Nephron (organoid): ENCODE data around the gene SCN4B.

Experiments used
- H3K27ac Mint-ChIP-seq, 3 experiments: 2 replicates each; pipeline ENCODE4 v1.8.0; 2020; ENCODE audit warnings: mixed read lengths in 3 of 3, mild to moderate bottlenecking in 2 of 3, moderate library complexity in 1 of 3
- H3K27me3 Mint-ChIP-seq: 2 replicates; pipeline ENCODE4 v1.8.0; 2021; ENCODE audit warnings: low read depth, mild to moderate bottlenecking, moderate library complexity, mixed read lengths
- H3K36me3 Mint-ChIP-seq: 2 replicates; pipeline ENCODE4 v1.8.0; 2020; ENCODE audit warnings: low read depth, mixed read lengths
- H3K4me1 Mint-ChIP-seq: 2 replicates; pipeline ENCODE4 v1.8.0; 2020; ENCODE audit warnings: mixed read lengths
- H3K4me3 Mint-ChIP-seq, 3 experiments: 2 replicates each; pipeline ENCODE4 v1.8.0; 2020; ENCODE audit warnings: mild to moderate bottlenecking in 3 of 3, mixed read lengths in 3 of 3, moderate library complexity in 2 of 3
- H3K9me3 Mint-ChIP-seq: 2 replicates; pipeline ENCODE4 v1.8.0; 2020; ENCODE audit warnings: mixed read lengths
- TF ChIP-seq, protein P1 (sequence below), 3 experiments: fragments of 200-600 bp; sonication (generic); IDR thresholded peaks; one replicate each; pipeline ENCODE4 v1.5.0; 2021; ENCODE audit warnings: antibody characterized with exemption in 3 of 3; ENCODE audit not compliant: unreplicated experiment in 3 of 3

Gene SCN4B

DNA sequence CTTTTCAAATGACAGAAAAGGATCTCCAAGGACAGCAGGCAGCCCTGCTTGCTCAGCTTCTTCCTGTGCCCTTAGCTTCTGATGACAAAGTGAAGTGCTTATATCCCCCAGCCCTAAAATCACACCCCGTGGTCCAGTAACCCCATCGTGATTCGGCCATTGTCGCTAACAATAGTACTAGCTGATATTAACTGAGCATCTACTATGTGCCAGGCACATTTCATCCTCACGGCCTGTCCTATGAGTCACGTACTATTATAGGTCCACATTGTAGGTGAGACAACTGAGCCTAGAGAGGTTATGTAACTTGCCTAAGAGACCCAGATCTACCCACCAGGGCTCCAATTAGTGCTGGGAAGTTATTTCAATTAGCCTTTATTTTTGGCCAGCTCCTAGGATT lies 6.1 kb downstream of the SCN4B start:
- H3K27me3 Mint-ChIP-seq: peaks cover 85% of the 10 kb centered on the region
- peak overlapping the region; percentile 82 to 87 (median 83) for H3K4me3 Mint-ChIP-seq
- TF ChIP-seq, protein P1, sequence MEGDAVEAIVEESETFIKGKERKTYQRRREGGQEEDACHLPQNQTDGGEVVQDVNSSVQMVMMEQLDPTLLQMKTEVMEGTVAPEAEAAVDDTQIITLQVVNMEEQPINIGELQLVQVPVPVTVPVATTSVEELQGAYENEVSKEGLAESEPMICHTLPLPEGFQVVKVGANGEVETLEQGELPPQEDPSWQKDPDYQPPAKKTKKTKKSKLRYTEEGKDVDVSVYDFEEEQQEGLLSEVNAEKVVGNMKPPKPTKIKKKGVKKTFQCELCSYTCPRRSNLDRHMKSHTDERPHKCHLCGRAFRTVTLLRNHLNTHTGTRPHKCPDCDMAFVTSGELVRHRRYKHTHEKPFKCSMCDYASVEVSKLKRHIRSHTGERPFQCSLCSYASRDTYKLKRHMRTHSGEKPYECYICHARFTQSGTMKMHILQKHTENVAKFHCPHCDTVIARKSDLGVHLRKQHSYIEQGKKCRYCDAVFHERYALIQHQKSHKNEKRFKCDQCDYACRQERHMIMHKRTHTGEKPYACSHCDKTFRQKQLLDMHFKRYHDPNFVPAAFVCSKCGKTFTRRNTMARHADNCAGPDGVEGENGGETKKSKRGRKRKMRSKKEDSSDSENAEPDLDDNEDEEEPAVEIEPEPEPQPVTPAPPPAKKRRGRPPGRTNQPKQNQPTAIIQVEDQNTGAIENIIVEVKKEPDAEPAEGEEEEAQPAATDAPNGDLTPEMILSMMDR (IDR thresholded peaks at IDR 0.05; ENCODE audit: unreplicated experiment in 3 of 3): no peak
- H3K4me1 Mint-ChIP-seq: peaks cover 33% of the 10 kb centered on the region
- no peaks in the 10 kb centered on the region for H3K36me3 Mint-ChIP-seq
- no peaks in the 10 kb centered on the region for H3K9me3 Mint-ChIP-seq
- H3K27ac Mint-ChIP-seq: peak overlapping the region in 1 of 3 experiments; percentile 64

DNA sequence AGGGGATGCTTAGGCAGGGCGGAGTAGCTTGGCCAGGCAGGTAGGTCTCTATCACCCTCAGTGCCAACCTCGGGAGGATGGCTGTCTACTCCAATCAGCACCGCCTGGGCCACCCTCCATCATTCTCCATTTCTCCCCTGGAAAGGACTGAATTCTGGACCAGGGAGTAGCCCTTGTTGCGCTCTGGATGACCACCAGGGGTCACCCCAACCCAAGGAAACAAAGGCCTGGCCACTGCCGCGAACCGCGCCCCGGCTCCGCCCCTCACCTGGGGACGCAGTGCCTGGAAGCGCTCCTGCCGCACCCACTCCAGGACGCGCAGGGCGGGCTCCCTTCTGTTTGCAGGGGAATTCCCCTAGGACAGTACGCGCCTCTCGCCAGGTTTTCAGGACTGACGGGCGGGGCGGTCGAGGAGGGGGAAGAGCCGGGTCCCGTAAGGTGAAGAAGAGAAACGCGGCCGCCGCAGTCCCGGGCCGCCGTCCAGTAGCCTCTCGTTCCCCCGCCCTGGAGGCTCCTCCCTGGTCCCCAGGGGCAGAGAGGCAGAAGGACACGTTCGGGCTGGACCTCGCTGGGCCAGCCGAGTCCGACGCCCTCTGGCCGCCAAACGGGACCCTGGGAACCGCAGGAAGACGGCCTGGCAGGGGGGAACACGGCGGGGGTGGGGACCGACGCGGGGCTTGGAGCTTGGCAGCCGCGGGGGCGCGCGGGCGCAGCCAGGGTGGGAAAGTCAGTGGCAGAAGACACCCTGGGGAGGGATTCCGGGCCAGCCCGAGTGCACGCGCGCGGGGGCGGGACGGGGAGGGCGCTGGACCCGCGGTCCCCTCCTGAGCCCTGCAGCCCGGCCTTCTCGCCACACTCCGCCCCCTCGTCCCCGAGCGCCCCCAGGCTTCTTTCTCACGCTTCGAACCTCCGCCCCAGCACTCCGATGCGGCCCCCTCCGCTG lies 7.1 kb downstream of the SCN4B start:
- Mint-ChIP-seq H3K36me3 (no peaks in the 10 kb centered on the region), H3K4me1 (peaks cover 28% of the 10 kb centered on the region), H3K9me3 (no peaks in the 10 kb centered on the region), H3K27ac (peak overlapping the region in 1 of 3 experiments; percentile 72), H3K27me3 (peaks cover 85% of the 10 kb centered on the region), H3K4me3 (peak overlapping the region; percentile 83 to 87 (median 83))
- TF ChIP-seq, protein P1 (IDR thresholded peaks at IDR 0.05; ENCODE audit: unreplicated experiment in 3 of 3): peak; percentile 81 to 93 (median 92)

- Mint-ChIP-seq H3K9me3 (no peaks in the 10 kb centered on the region), H3K4me3 (peak overlapping the region; percentile 81 to 84 (median 83)), H3K4me1 (peaks cover 28% of the 10 kb centered on the region), H3K27ac (peak overlapping the region in 2 of 3 experiments; percentile 64 to 72), H3K27me3 (peaks cover 82% of the 10 kb centered on the region), H3K36me3 (no peaks in the 10 kb centered on the region)
- TF ChIP-seq, protein P1 (IDR thresholded peaks at IDR 0.05; ENCODE audit: unreplicated experiment in 3 of 3): no peak
Measured at GRCh38 chr11:118144301-118145268, 8.0 kb downstream of the SCN4B start.

DNA sequence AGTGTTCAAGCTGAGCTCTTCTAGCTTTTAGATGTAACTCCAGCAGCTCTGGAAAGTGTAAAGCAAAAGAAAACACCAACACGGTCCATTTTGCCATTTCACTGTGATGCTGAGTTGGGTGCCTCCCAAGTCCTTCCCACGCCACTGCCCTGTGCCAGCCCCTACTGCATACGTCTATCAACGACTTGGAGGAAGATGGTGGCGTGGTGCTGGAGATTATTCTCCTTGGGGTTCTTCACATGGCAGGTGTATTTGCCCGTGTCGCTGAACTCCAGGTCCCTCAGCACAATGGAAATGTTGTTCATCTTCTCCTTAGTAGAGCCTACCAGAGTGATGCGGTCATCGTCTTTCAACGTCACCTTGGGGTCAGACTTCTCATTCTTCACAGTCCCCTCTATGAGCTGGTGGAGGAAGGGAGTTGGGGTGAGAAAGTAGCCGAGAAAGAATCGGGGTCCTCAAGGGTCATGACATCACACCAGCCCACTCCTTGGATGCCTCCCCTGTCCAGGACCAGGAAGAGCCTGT lies 8.9 kb downstream of the SCN4B start:
- no peaks in the 10 kb centered on the region for H3K9me3 Mint-ChIP-seq
- H3K27ac Mint-ChIP-seq: peak overlapping the region in 1 of 3 experiments; percentile 64
- H3K4me3 Mint-ChIP-seq: no peak overlapping the region
- TF ChIP-seq, protein P1 (IDR thresholded peaks at IDR 0.05; ENCODE audit: unreplicated experiment in 3 of 3): no peak
- H3K27me3 Mint-ChIP-seq: peaks cover 82% of the 10 kb centered on the region
- no peaks in the 10 kb centered on the region for H3K36me3 Mint-ChIP-seq
- peaks cover 30% of the 10 kb centered on the region for H3K4me1 Mint-ChIP-seq

GRCh38 chr11:118142809-118143208 lies 9.8 kb downstream of the SCN4B start:
- Mint-ChIP-seq H3K36me3 (no peaks in the 10 kb centered on the region), H3K27ac (no peak overlapping the region), H3K27me3 (peaks cover 77% of the 10 kb centered on the region), H3K9me3 (no peaks in the 10 kb centered on the region), H3K4me3 (no peak overlapping the region), H3K4me1 (peaks cover 24% of the 10 kb centered on the region)
- TF ChIP-seq, protein P1 (IDR thresholded peaks at IDR 0.05; ENCODE audit: unreplicated experiment in 3 of 3): no peak
